Dedifferentiated amniotic fluid mesenchymal stem cell (primary cell): ENCODE measurements around the gene MLLT3.

Source experiments
- DNase-seq: peaks from one replicate; pipeline ENCODE4 v3.0.0-alpha.2; 2016; ENCODE audit errors: extremely low spot score

The MLLT3 gene

DNA sequence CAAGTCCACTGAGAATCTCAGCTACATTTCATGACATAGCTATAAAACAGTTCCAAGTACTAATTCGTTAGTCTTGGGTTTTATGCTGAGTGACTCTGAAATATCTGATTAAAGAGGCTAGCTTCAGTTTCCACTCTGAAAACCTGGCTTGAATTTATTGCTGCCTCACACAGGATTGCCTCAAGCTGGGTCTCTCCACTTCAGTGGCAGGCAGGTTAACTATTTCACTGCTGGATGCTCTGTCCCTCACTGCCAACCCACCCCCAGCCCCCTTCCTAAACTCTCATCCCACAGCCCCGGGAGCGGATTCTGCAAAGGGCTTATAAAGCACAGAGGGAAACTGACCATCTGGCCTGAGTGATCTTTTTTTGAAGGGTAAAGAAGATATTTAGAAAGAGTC, 318.3 kb downstream of the MLLT3 start:
- no peak for DNase-seq

DNA sequence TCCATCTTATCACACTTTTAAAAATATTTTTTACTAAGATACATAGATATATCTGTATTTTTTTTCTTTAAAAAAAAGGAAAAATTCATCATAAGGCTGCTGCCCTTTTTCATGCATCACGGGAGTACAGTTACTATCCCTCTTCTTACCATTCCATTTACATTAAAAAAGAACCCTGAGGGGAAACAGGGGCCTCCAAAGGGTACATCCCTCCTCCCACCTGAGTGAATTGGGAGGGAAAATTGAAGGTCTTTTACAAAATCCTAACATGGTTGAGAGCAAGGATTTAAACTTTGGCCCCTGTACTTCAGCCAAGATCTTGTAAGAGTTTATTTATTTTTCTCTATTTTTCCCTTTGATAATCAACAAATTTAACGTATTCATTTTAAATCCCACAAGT, 319.2 kb downstream of the MLLT3 start:
- DNase-seq = no peak

DNA sequence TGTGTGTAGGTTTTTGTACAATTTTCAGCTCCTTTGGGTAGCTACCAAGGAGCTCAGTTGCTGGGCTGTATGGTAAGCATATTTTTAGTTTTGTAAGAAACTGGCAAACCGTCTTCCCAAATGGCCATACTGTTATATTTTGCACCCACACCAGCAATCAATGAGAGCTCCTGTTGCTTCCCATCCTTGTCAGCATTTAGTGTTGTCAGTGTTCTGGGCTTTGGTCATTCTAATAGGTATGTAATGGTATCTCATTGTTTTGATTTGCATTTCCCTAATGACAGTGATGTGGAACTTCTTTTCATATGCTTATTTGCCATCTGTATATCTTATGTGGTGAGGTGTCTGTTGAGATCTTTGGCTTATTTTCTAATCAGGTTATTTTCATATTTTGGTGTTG, 320.1 kb downstream of the MLLT3 start:
- no peak for DNase-seq

DNA sequence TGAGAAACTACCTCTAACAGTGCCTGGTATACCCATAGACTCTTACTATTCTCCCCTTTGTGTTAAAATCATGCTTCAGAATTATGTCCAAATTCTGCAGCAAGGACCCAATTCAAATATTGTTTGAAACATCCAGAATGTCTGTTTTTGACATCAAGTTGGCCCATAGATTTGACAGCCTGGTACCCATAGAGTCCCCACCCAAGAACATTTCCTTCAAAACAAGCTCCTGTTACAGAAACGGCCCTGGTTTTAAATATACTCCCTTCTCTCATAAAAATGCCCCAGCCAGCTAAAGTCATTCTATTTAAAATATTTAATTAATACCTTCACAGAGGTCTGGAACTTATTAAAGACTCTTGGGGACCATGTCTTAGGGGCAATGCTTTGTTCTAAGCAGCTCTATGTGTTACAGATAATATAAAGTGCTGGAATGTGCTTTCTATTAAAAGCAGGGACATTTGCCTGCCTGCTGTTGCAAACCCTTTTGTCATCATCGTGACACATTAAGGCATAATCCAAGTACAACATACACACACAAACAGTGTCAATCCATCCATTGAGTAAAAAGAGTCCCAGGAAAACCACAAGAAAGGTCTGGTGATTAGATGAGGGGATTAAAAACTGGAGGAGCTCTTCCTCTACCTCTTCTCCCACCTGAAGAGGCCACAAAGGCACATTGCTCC, 321.7 kb downstream of the MLLT3 start:
- no peak for DNase-seq

DNA sequence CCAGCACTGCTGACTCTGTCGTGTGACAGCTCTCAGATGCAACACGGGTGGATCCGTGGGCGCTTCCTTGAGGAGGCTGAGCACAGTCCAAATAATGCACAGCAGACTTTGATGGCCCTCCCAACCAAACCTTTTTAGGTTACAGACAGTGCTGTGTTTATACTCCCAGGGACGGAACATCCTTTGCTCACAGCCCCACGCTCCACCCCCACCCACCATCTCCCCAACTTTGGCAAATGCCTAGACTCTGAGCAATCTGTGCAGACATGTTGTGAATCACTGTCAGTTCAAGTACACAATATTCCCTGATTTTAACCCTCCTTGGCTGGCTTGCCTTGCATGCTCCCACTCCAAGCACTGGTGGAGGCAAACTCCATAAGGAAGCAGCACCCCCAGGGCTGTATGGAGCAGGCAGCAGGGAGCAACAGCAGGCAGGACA, 324.6 kb downstream of the MLLT3 start:
- DNase-seq = no peak

DNA sequence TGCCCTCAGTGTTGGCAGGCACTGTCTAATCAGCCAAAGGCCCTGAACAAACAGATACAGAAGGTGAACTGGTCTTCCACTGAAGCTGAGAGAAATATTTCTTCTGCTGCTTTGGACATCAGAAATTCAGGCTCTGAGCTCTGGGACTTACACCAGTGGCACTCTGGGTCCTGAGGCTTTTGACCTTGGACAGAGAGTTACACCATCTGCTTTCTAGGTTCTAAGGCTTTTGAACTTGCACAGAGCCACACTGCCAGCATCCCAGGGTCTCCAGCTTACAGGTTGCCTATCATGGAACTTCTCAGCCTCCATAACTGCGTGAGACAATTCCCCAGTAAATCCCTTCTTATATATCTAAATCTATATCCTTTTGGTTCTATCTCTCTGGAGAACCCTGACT, 326.7 kb downstream of the MLLT3 start:
- DNase-seq = no peak

DNA sequence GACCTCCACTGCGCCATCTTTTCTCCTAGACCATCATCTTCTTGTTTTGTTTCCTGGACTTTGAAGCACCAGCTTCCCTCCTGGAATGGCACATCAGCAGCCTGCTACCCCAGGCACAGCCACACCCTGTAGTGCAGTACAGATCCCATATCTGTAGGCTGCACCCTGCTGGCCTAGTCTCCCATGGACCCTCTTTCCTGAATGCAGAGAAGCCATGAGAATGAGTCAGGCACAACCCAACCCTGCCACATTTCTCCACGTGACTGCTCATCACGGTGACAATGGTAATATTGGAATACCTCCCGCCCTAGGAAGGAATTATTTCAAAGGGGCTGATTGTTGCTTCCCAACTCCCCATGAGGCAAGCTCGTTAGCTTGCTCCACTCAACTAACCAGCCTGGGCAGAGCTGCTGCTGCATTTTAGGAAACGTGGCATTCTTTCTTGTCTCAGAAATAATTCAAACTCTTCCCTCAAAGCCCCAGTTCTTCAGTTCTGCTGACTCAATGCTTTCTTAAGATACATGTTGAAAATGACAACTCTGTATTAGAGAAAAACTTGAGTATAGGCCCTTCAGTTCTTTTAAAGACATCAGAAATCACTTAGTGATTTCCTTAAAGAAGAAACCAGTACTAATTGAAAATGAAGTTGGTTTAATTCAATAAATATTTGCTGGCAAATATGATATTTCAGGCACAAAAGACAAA, 328.1 kb downstream of the MLLT3 start:
- DNase-seq = no peak

DNA sequence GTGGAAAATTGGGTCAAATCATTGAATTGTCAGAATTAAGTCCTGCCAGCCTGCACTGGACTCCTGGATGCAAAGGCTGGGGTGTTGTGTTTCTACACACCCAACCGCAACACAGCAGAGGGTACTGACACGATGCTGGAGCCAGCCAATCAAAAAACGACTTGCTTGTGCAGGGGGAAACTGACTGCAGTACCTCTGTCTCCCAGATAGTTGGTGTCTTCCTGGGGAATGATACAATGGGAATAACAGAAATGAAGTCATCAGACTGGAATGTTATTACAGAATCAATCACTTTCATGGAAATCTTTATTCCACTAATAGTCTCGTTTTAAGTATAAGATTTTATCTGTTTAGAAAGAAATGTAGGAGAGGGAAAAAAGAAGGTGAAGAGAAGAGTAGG, 330.3 kb downstream of the MLLT3 start:
- no peak for DNase-seq
